CD4-positive, alpha-beta T cell treated with Interleukin-15 for 4 hours (primary cell): ENCODE measurements around the gene ASCC3.

Experiments
- DNase-seq: peaks from one replicate; pipeline ENCODE4 v3.0.0-alpha.2; 2020; ENCODE audit warnings: low spot score

ASCC3 gene

GRCh38 chr6:100719883-100720682 lies 161.0 kb downstream of the ASCC3 start:
- DNase-seq = no peak

GRCh38 chr6:100712997-100713396 lies 168.1 kb downstream of the ASCC3 start:
- DNase-seq = no peak

- no peak for DNase-seq
Measured at GRCh38 chr6:100706491-100706890, 174.6 kb downstream of the ASCC3 start.

- DNase-seq = no peak
Measured at GRCh38 chr6:100704961-100705360, 176.2 kb downstream of the ASCC3 start.

- no peak for DNase-seq
Measured at GRCh38 chr6:100701728-100702127, 179.4 kb downstream of the ASCC3 start.

GRCh38 chr6:100700009-100700408 lies 181.1 kb downstream of the ASCC3 start:
- DNase-seq = no peak

GRCh38 chr6:100695445-100695844 lies 185.7 kb downstream of the ASCC3 start:
- DNase-seq = no peak

- DNase-seq = no peak
Measured at GRCh38 chr6:100693249-100693927, 187.7 kb downstream of the ASCC3 start.

GRCh38 chr6:100691972-100692371 lies 189.2 kb downstream of the ASCC3 start:
- no peak for DNase-seq

- DNase-seq = no peak
Measured at GRCh38 chr6:100686216-100686615, 194.9 kb downstream of the ASCC3 start.

- DNase-seq = no peak
Measured at GRCh38 chr6:100685747-100686146, 195.4 kb downstream of the ASCC3 start.

- DNase-seq = no peak
Measured at GRCh38 chr6:100680163-100680562, 201.0 kb downstream of the ASCC3 start.

GRCh38 chr6:100678027-100678426 lies 203.1 kb downstream of the ASCC3 start:
- DNase-seq = no peak

GRCh38 chr6:100677240-100677639 lies 203.9 kb downstream of the ASCC3 start:
- no peak for DNase-seq

- no peak for DNase-seq
Measured at GRCh38 chr6:100673641-100674040, 207.5 kb downstream of the ASCC3 start.

GRCh38 chr6:100671740-100672139 lies 209.4 kb downstream of the ASCC3 start:
- no peak for DNase-seq

- DNase-seq = no peak
Measured at GRCh38 chr6:100670056-100670455, 211.1 kb downstream of the ASCC3 start.

GRCh38 chr6:100665041-100665380 lies 216.1 kb downstream of the ASCC3 start:
- no peak for DNase-seq

- peak; percentile 43 for DNase-seq
Measured at GRCh38 chr6:100664274-100665040, 216.7 kb downstream of the ASCC3 start.

- DNase-seq = no peak
Measured at GRCh38 chr6:100663219-100663863, 217.8 kb downstream of the ASCC3 start.

GRCh38 chr6:100662264-100662663 lies 218.9 kb downstream of the ASCC3 start:
- DNase-seq = no peak

- DNase-seq = no peak
Measured at GRCh38 chr6:100658486-100658885, 222.6 kb downstream of the ASCC3 start.
